Neuronal stem cell (in vitro differentiated cells): Measurements from ENCODE around the gene NTF4.
"Not testable (repeated sequence)": the region's sequence is repeated elsewhere in the genome, so short reads cannot be mapped to it uniquely, and the experiment has no call there.

Source experiments
- DNase-seq: peaks from one replicate; pipeline ENCODE4 v3.0.0-alpha.2; 2013; ENCODE audit warnings: low spot score
- H2AFZ ChIP-seq: one replicate; pipeline ENCODE4 v1.6.1; 2013; ENCODE audit warnings: mild to moderate bottlenecking, low read length, inconsistent platforms
- H2AK5ac ChIP-seq: 2 replicates; pipeline ENCODE4 v1.6.1; 2013; ENCODE audit warnings: low read depth, mild to moderate bottlenecking, inconsistent platforms, low read length, moderate library complexity, mixed read lengths
- H2BK120ac ChIP-seq: 2 replicates; pipeline ENCODE4 v1.6.1; 2013; ENCODE audit warnings: low read depth, mild to moderate bottlenecking, inconsistent platforms, low read length, moderate library complexity, mixed read lengths
- H2BK12ac ChIP-seq: one replicate; pipeline ENCODE4 v1.6.1; 2013; ENCODE audit warnings: low read length, inconsistent platforms
- H2BK15ac ChIP-seq: 2 replicates; pipeline ENCODE4 v1.6.1; 2013; ENCODE audit warnings: mild to moderate bottlenecking, low read length, inconsistent platforms, mixed read lengths
- H2BK5ac ChIP-seq: one replicate; pipeline ENCODE4 v1.6.1; 2013; ENCODE audit warnings: inconsistent platforms, mild to moderate bottlenecking, low read length, moderate library complexity
- H3K14ac ChIP-seq: one replicate; pipeline ENCODE4 v1.6.1; 2013; ENCODE audit warnings: low read length, inconsistent platforms
- H3K18ac ChIP-seq: 2 replicates; pipeline ENCODE4 v1.6.1; 2013; ENCODE audit warnings: low read length, inconsistent platforms
- H3K23ac ChIP-seq: 2 replicates; pipeline ENCODE4 v1.6.1; 2013; ENCODE audit warnings: low read depth, mild to moderate bottlenecking, mixed read lengths, low read length, inconsistent platforms; ENCODE audit not compliant: poor library complexity
- H3K27ac ChIP-seq: replicated peaks from 3 replicates; pipeline ENCODE4 v1.5.1; 2013; ENCODE audit warnings: low read length, inconsistent platforms
- H3K27me3 ChIP-seq, 3 experiments: 2 replicates each; pipeline ENCODE4 v1.6.1; 2013; ENCODE audit warnings: low read length in 3 of 3, mild to moderate bottlenecking in 2 of 3, inconsistent platforms in 1 of 3, low read depth in 1 of 3, mixed read lengths in 1 of 3, moderate library complexity in 1 of 3; ENCODE audit not compliant: control insufficient read depth in 3 of 3, insufficient read depth in 3 of 3
- H3K36me3 ChIP-seq, 2 donors: replicated peaks in 1 of 2; 2 replicates each; pipeline ENCODE4 v1.6.1; 2013; ENCODE audit warnings: low read length in 2 of 2; ENCODE audit not compliant: control insufficient read depth in 2 of 2, insufficient read depth in 2 of 2
- H3K4ac ChIP-seq: 2 replicates; pipeline ENCODE4 v1.6.1; 2013; ENCODE audit warnings: inconsistent platforms, mild to moderate bottlenecking, low read length, moderate library complexity
- H3K4me1 ChIP-seq, 2 donors: 1 replicate in 1 of 2; 2 replicates in 1 of 2; pipeline ENCODE4 v1.6.1; 2013; ENCODE audit warnings: low read length in 2 of 2, low read depth in 1 of 2; ENCODE audit not compliant: control insufficient read depth in 2 of 2, insufficient read depth in 1 of 2
- H3K4me2 ChIP-seq: one replicate; pipeline ENCODE4 v1.6.1; 2013; ENCODE audit warnings: mild to moderate bottlenecking, low read length, inconsistent platforms; ENCODE audit not compliant: insufficient read depth, poor library complexity, severe bottlenecking
- H3K4me3 ChIP-seq, 2 donors: 2 replicates each; pipeline ENCODE4 v1.5.1; 2013; ENCODE audit warnings: low read length in 2 of 2, mild to moderate bottlenecking in 2 of 2, inconsistent platforms in 1 of 2, moderate library complexity in 1 of 2
- H3K79me1 ChIP-seq: one replicate; pipeline ENCODE4 v1.6.1; 2013; ENCODE audit warnings: low read depth, mild to moderate bottlenecking, inconsistent platforms, low read length, moderate library complexity
- H3K9ac ChIP-seq: one replicate; pipeline ENCODE4 v1.6.1; 2013; ENCODE audit warnings: mild to moderate bottlenecking, low read depth, low read length, inconsistent platforms; ENCODE audit not compliant: poor library complexity
- H3K9me3 ChIP-seq, 2 donors: replicated peaks in 1 of 2; 2 replicates each; pipeline versions ENCODE3 to v1.6.1; 2013; ENCODE audit warnings: low read length in 2 of 2, mild to moderate bottlenecking in 2 of 2, inconsistent platforms in 1 of 2, low read depth in 1 of 2, mixed read lengths in 1 of 2, moderate library complexity in 1 of 2; ENCODE audit not compliant: control insufficient read depth in 2 of 2, insufficient read depth in 1 of 2
- H4K8ac ChIP-seq: one replicate; pipeline ENCODE4 v1.6.1; 2013; ENCODE audit warnings: low read depth, mild to moderate bottlenecking, inconsistent platforms, low read length, moderate library complexity
- H4K91ac ChIP-seq: one replicate; pipeline ENCODE4 v1.6.1; 2013; ENCODE audit warnings: low read length, low read depth, mild to moderate bottlenecking, inconsistent platforms; ENCODE audit not compliant: poor library complexity
- WGBS, 2 donors: extraction: QIAGEN DNeasy Blood & Tissue Kit; methylation state at CpG; one replicate each; pipeline ENCODE4 v1.1.7; 2013; ENCODE audit warnings: missing lambda C conversion rate in 2 of 2, mixed read lengths in 1 of 2; ENCODE audit not compliant: insufficient read length in 2 of 2, insufficient replicate concordance in 1 of 2; ENCODE audit errors: extremely low coverage in 2 of 2; 5-methylcytosine and 5-hydroxymethylcytosine counted together

The NTF4 gene

GRCh38 chr19:49058562-49058961, 6.1 kb downstream of the NTF4 start:
- H2BK12ac ChIP-seq, result no peak overlapping the region
- H3K27me3 ChIP-seq, result peaks cover 8 to 72% (median 39%) of the 10 kb centered on the region in 3 experiments
- no peak overlapping the region for H3K4ac ChIP-seq
- no peaks in the 10 kb centered on the region for H3K9me3 ChIP-seq
- H2BK5ac ChIP-seq, result no peak overlapping the region
- no peak overlapping the region for H3K4me3 ChIP-seq
- peak overlapping the region; percentile 76 for H3K18ac ChIP-seq
- H3K14ac ChIP-seq, result no peak overlapping the region
- H2AK5ac ChIP-seq, result peak overlapping the region; percentile 46
- H3K9ac ChIP-seq, result no peak overlapping the region
- H3K23ac ChIP-seq, result no peak overlapping the region
- H3K4me2 ChIP-seq, result no peak overlapping the region
- H4K8ac ChIP-seq, result no peak overlapping the region
- H3K36me3 ChIP-seq, result no peaks in the 10 kb centered on the region
- no peak overlapping the region for H2BK120ac ChIP-seq
- no peak for DNase-seq
- no CpG with 5 or more reads among the region's 10 CpGs for WGBS, 2 donors
- peaks cover 9 to 17% of the 10 kb centered on the region in 2 donors for H3K4me1 ChIP-seq
- H2AFZ ChIP-seq, result no peak overlapping the region
- H4K91ac ChIP-seq, result no peak overlapping the region
- H3K79me1 ChIP-seq, result no peaks in the 10 kb centered on the region
- no peak overlapping the region for H3K27ac ChIP-seq
- H2BK15ac ChIP-seq, result peak overlapping the region; percentile 37

GRCh38 chr19:49057636-49058234, 6.9 kb downstream of the NTF4 start, which contains the start of gene CGB7:
Gene CGB7 (minus strand): TSS chr19:49057749. CDS start chr19:49055375, 2,374 bp downstream.
- Histone ChIP-seq H3K18ac (peak within 1 kb of the TSS; percentile 92), H2BK15ac (peak within 1 kb of the TSS; percentile 58), H2BK120ac (no peak within 1 kb of the TSS), H3K14ac (no peak within 1 kb of the TSS), H3K36me3 (no peaks in the 10 kb centered on the region), H3K4ac (no peak within 1 kb of the TSS), H3K4me1 (peaks cover 9 to 17% of the 10 kb centered on the region in 2 donors), H3K27me3 (peaks cover 8 to 69% (median 39%) of the 10 kb centered on the region in 3 experiments), H3K9ac (peak within 1 kb of the TSS; percentile 70), H2BK12ac (peak within 1 kb of the TSS; percentile 84), H3K27ac (no peak within 1 kb of the TSS), H3K9me3 (no peaks in the 10 kb centered on the region), H2AK5ac (peak within 1 kb of the TSS; percentile 46), H3K4me2 (peak within 1 kb of the TSS; percentile 97), H4K91ac (no peak within 1 kb of the TSS), H4K8ac (no peak within 1 kb of the TSS), H2BK5ac (peak within 1 kb of the TSS; percentile 39), H3K79me1 (no peaks in the 10 kb centered on the region), H3K23ac (peak within 1 kb of the TSS; percentile 43), H2AFZ (peak within 1 kb of the TSS; percentile 98), H3K4me3 (peak within 1 kb of the TSS; percentile 49 to 76)
- WGBS, 2 donors, result no CpG with 5 or more reads among the region's 38 CpGs
- peak; percentile 64 for DNase-seq

- Histone ChIP-seq H3K9ac (peak overlapping the region; percentile 50), H3K4me3 (peak overlapping the region; percentile 49 to 76)
- H3K9me3 ChIP-seq, result not testable (repeated sequence)
Observed at GRCh38 chr19:49056902-49057596, 7.6 kb downstream of the NTF4 start.

More at GRCh38 chr19:49056902-49057596, 7.6 kb downstream of the NTF4 start:
- Histone ChIP-seq H3K27me3 (peaks cover 8 to 69% (median 39%) of the 10 kb centered on the region in 3 experiments), H2AFZ (peak overlapping the region; percentile 98), H2BK12ac (peak overlapping the region; percentile 84), H2BK5ac (peak overlapping the region; percentile 39), H3K4me1 (peaks cover 9 to 17% of the 10 kb centered on the region in 2 donors), H3K4me2 (peak overlapping the region; percentile 97), H3K18ac (peak overlapping the region; percentile 91)
- H3K36me3 ChIP-seq, H3K4ac ChIP-seq, DNase-seq, H3K23ac ChIP-seq, H2AK5ac ChIP-seq, H3K14ac ChIP-seq, H4K91ac ChIP-seq, H3K79me1 ChIP-seq, H2BK15ac ChIP-seq, H3K27ac ChIP-seq, H2BK120ac ChIP-seq, H4K8ac ChIP-seq: not testable (repeated sequence)
- WGBS, 2 donors, result no CpG with 5 or more reads among the region's 34 CpGs
